Femur (tissue), 1 donor: Measurements from ENCODE around the gene ELMOD3.
"Not testable (repeated sequence)": the region's sequence is repeated elsewhere in the genome, so short reads cannot be mapped to it uniquely, and the experiment has no call there.

Source experiments
- DNase-seq: peaks from one replicate; pipeline ENCODE4 v3.0.0-alpha.2; 2017

The ELMOD3 gene

DNA sequence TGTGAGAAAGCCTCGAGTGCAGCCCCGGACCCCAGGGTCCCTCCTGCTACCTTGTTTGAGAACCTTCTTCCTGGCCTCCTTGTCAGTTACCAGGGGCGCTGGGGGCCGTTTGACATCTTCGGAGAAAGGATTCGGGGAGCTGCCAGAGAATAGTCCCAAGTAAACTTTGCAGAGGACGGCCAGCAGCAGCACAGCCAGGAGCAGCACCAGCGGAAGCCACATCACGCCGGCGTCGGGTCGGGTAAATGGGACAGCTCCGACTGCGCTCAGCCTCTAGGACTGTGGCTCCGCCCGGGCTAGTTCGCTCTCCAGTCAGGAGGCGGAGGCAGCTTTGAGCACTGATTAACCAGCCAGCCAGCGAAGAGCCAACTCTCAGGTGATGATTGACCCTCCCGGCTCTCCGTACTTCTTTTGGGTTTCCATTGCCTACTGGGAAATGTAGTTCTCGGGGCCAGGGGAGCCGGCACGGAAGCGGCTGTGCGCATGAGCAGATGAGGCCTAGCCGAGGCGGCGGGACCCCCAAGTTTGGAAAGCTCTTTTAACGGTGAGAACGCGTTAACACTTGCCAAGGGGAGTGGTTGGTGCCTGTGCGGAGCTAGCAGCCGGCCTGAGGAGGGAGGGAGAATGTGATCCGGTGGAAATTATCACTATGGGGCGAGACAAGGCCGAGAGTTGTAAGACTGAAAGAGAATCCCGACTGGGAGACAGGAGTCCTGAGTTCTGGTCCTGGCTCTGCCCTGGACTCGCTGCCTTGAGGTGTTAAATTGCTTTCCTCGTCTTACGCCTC is at the start of gene ELMOD3, which contains the start of gene RETSAT:
Gene ELMOD3, plus strand, starts transcription at position 484 of the 787 bp plus-strand sequence. CDS start 2,430 bp downstream, outside the sequence.
Gene RETSAT, minus strand, starts transcription at position 243 of the 787 bp plus-strand sequence. Its CDS starts 21 bp downstream, at position 222.
- peak; percentile 99 for DNase-seq

DNA sequence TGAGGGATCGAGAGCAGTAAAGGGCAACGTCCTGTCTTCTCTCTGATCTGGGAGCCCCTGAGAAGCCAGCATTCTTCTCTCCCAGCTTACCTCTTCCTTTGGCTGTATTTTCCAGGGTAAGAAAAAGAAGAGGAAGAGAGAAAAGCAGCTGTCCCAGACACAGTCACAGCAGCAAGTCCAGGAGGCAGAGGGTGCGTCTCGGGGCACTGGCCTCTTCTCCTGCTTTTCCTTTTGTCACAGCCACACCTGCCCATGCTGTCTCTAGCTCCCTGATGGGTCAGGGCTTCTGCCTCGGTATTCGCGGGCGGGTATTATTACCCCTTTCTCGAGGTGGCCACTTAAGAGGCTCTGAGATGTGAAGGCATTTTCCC is 47.1 kb upstream of the ELMOD3 start:
- DNase-seq = no peak

DNA sequence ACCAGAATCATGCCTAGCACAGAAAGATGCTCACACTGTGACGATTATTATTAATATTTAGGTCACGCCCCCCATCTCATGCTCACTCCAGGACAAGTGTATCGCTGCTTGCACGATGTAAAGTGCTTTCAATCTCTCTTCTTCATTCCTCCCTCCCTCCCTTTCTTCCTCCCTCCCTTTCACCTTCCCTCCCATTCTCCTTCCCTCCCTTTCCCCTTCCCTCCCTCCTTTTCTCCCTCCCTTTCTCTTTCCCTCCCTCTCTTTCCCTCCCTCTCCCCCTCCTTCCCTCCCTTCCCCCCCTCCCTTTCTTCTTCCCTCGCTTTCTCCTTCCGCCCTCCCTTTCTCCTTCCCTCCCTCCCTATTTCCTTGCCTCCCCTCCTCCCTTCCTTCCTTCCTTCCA is 46.4 kb upstream of the ELMOD3 start:
- no peak for DNase-seq

DNA sequence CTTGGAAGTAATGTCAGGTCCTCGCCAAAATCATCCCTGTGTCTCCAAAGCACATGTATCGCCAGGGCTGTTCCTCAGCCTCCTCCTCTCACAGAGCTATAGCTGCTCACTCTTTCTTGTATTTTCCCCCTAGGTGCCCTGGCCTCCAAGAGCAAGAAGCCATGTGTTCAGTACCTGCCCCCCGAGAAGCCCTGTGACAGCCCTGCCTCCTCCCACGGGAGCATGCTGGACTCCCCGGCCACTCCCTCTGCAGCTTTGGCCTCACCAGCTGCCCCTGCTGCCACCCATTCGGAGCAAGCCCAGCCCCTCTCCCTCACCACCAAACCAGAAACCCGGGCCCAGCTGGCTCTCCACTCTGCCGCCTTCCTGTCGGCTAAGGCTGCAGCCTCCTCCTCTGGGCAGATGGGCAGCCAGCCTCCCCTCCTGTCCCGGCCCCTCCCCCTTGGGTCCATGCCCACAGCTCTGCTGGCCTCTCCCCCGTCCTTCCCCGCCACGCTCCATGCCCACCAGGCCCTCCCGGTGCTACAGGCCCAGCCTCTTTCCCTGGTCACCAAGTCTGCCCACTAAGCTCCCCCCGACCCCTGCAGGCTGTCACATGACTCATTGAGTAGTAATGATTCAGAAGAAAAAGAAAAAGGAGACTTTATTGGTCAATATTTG is 45.5 kb upstream of the ELMOD3 start:
- DNase-seq = peak; percentile 82

DNA sequence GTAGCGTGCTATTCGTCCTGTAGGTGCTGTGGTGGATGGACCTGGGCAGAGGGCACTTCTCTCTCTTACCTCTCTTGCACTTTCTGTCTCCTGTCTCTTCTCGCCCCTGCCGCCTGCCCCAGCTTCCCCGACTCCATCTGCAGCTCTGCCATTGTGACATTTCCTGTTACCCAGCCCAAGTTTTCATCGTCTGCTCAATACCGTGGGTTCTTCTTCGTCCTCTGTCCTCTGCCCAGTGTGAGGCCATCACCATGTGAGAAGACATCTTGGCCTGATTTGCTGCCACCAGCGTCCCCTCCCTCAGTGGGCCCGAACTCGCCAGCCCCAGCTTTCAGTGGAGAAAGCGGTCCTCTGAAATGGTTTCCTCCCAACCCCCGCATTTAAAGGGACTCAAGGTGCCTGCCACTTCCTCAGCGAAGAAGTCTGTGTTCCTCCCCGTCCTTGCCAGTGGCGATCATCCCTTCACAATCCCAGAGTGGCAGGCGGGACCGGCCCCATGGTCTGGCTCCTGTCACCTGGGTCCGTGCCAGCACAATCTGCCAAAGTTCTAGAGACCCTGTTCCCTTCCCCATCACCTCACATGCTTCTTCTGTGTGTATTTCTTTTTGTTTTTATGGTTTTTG is 44.8 kb upstream of the ELMOD3 start:
- no peak for DNase-seq

DNA sequence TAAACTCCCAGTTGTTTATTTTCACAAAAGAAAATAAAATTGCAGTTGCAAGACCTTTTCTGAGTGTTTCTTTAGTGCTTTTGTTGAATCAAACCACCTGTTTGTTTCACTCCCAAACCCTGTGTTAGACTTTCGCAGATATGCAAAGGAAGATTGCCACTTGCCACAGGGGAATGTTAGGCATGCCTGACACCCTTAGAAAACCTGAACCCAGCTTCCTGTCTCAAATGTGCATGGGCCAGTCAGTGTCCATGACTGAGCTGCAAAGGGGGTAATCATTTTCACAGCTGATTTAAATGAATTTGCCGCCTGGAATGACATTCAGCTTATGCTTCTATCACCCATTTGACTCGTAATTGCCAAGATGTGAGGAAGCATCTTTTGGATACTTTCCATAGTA is 44.2 kb upstream of the ELMOD3 start:
- DNase-seq = no peak

DNA sequence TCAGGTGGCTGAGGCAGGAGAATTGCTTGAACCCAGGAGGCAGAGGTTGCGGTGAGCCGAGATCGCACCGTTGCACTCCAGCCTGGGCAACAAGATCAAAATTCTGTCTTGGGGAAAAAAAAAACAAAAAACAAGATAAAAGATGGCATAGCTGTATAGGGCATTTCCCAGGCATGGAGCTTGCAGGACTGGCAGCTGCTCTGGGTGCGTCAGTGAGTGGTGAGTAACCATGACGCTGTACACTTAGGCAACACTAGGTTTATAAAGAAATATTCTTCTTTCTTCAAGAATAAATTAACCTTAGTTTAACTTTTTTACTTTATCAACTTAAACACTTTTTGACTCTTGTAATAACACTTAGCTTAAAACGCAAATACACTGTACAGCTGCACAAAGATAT is 42.2 kb upstream of the ELMOD3 start:
- no peak for DNase-seq

DNA sequence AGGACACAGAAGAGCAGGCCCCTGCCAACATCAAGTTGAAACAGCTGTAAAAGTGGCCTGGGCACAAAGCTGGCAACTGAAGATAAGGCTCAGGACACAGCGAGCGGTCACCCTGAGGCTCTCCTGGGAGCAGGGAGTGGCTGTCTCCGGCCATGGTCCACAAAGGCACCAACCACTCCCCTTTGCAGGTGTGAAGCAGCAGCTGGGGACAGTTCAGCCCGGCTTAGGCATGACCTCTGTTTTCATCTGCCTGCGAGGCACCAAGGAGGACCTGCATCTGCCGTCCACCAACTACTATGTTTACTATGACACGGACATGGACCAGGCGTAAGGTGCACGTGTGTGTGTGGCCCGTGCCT is 39.7 kb upstream of the ELMOD3 start:
- DNase-seq = no peak

DNA sequence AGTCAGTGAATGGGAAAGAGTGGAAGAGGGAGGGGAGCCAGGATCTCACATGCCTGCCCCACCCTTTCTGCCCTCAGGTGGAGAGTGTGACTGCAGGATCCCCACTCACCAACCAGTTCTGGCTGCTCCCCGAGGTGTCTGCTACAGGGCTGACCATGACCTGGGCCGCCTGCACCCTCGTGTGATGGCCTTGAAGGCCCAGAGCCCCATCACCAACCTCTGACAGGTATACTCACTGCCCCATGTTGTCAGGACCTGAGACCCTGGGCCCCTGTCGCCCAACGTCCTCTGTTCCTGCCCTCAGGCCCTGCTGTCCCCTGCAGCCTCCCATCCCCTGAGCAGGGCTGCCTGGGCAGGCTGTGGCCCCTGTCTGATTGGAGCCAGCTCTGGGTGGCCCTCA is 38.6 kb upstream of the ELMOD3 start:
- not testable (repeated sequence) for DNase-seq

DNA sequence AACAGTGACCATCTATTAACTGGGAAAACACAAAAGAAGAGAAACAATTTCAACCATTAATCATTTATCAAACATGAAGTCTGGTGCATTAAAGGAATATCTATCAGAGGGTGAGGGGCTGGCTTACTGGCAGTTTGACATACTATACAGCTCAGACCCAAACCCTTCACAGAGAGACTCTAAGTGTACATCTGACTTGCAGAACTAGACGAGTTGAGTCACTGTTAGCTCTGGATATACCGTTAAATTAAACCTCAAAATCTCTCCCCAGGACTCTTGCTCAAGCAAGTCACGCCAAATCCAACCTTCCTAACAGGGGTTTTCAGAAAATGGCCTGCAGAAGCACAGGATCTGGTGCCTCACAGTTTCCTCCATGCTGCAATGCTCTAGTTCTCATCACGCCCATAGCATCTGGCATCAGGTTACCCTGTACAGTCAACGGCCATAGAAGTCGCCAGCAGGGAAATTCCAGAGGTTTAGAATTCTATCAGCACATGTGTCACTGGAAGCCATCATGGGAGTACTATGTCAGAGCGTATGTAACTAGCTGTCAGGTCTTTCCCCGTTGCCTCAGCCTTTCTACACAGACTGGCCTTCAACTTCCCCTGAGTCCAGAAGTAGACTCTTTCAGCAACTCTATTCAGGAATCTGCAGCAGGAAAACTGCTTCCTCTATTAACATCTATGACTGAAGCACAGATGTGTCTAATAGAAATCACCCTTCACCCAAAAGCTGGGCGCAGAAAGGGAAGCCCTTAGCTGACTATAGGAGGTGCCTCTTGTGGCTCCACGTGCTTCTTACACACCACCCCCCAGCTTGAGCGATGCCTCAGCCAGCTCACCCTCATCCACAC is 36.1 kb upstream of the ELMOD3 start:
- DNase-seq = peak; percentile 52

DNA sequence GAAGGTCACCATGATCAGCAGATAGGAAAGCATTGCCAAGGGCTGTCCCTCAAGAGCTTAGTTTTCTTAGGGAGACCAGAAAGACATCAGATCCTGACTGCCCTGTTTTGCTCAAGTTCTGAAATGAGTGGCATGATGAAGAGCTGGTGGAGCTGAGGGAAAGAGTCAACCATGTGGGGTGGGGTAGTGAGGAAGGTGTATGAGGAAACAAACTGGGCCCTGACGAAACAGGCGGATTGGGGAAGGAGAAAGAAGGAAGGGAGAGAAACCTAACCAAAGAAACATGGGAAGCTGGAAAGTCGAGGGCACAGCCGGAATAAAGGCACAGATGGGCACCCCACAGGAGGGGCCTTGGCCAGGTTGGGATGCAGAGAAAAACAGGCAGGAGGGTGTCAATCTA is 34.8 kb upstream of the ELMOD3 start:
- DNase-seq = no peak

DNA sequence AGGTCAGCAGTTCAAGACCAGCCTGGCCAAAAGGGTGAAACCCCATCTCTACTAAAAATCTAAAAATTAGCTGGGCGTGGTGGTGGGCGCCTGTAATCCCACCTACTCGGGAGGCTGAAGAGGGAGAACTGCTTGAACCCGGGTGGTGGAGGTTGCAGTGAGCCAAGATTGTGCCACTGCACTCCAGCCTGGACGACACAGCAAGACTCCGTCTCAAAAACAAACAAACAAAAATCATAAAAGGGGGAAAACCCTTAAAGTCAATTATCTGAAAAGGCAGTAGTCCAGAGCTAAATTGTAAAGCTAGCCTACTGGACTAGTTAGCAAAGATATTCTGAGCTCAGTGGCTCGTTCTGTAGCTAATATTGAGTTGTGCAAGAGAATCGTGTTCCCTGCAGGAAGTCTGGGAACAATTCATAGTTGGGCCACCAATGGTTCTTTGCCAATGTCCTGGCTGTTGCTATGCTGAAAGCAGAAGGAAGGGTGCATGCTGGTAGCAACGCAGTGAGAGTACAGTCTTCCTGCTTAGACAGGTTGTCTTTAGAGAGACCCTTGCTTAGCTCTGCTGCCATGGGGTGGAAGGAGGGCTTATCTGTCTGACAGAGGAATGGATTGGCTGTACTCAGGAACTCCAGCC is 31.1 kb upstream of the ELMOD3 start:
- DNase-seq = no peak

DNA sequence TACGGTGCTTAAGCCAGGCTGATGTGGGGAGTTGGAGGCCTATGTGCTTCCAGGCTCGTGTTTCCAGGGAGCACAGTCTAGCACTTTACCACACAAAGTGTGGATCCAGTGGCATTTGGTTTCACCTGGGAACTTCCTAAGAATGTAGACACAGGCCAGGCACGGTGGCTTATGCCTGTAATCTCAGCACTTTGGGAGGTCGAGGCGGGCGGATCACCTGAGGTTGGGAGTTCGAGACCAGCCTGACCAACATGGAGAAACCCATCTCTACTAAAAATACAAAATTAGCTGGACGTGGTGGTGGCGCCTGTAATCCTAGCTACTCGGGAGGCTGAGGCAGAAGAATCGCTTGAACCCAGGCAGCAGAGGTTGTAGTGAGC is 30.6 kb upstream of the ELMOD3 start:
- DNase-seq = not testable (repeated sequence)

DNA sequence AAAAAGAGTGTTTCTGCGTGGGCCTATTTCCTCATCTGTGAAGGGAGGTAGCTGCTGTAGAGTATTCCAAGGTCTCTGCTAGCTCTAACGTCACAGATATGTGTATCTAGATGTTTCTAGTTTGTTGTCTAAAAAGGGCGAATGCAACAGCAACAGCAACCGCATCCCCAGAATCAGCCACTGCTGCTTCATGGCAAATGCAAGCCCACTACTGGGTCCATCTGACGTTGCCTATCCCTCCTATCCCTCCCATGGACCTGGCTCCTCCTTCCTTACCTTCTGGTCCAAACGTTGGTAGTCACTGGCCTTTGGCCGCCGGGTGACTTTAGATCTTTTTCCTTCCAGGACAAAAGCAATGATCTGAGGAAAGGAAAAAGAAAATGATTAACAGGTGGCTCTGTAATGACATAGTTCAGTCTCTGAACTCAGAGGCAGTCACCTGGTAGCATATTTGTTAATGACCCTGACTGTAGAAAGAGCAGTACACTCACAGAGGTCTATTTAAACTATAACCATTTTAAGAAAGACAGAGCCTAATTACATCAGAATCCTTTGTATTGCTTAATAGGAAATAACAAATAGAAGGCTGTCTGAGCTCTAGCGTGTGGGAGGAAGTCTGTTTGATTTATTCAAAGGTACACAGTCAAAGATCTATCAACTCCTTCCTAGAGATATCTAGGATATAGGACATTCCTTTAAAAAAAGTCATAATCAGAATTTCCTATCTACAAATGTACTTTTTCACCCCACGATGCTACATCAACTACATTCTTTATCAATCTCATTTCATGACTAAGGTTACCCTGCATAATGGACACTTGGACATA is 29.7 kb upstream of the ELMOD3 start:
- DNase-seq = no peak

DNA sequence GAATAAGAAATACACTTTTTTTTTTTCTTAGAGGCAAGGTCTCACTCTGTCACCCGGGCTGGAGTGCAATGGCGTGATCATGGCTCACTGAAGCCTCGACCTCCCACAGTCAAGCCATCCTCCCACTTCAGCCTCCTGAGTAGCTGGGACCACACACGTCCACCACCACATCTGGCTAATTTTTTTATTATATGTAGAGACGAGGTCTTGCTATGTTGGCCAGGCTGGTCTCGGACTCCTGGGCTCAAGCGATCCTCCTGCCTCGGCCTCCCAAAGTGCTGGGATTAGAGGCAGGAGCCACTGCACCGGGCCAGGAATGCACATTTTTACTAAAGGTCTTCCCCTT is 29.1 kb upstream of the ELMOD3 start:
- no peak for DNase-seq

DNA sequence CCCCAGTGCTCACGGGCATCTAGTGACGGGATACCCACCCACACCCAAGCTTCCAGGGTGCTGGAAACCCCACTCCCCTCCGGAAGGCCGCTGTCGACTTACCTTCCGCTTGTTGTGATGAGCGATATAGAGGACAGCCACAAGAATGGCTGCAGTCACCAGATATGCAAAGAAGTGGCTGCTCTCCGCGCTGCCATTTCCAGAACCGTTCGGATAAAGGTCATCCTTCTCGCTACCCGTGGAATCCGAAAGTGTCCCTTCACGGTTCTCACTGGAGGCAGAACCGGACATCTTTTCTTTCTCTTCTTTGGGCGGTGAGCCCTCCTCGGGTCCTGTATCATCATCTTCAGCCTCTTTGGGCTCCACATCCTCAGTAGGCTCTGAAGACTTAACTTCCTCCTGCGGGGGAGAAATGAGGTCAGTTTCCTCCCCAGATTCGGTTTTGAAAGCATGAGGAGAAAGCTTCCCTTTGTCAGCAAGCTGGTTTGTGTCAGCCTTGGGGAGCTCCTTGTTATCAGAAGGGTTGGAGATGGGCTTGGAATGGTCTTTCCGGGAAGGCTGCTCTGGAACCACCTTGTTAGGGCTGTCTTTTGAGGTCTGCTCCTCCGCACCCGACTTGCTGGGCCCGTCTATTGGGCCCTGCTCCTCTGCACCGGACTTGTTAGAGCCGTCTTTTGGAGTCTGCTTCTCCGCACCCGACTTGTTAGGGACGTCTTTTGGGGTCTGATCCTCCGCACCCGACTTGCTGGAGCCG is 28.0 kb upstream of the ELMOD3 start:
- no peak for DNase-seq

DNA sequence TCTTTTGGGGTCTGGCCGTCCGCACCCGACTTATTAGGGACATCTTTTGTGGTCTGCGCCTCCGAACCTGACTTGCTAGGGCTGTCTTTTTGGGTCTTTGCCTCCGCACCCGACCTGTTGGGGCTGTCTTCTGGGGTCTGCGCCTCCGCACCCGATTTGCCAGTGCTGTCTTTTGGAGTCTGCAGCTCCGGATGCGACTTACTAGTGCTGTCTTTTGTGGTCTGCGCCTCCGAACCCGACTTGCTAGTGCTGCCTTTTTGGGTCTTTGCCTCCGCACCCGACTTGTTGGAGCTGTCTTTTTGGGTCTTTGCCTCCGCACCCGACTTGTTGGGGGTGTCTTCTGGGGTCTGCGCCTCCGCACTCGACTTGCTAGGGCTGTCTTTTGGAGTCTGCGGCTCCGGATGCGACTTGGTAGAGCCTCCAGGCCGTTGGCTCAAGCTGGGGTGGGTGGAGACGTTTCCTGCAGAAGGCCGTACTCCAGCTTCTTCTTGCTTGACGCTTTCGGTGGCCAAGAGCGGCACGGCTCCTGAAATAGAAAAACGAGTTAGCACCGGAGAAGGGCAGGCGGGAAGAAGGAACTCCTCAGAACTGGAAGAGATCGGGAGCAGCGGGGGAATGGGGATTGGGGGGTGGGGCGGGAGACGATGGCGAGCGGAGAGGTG is 27.3 kb upstream of the ELMOD3 start:
- peak; percentile 75 for DNase-seq

DNA sequence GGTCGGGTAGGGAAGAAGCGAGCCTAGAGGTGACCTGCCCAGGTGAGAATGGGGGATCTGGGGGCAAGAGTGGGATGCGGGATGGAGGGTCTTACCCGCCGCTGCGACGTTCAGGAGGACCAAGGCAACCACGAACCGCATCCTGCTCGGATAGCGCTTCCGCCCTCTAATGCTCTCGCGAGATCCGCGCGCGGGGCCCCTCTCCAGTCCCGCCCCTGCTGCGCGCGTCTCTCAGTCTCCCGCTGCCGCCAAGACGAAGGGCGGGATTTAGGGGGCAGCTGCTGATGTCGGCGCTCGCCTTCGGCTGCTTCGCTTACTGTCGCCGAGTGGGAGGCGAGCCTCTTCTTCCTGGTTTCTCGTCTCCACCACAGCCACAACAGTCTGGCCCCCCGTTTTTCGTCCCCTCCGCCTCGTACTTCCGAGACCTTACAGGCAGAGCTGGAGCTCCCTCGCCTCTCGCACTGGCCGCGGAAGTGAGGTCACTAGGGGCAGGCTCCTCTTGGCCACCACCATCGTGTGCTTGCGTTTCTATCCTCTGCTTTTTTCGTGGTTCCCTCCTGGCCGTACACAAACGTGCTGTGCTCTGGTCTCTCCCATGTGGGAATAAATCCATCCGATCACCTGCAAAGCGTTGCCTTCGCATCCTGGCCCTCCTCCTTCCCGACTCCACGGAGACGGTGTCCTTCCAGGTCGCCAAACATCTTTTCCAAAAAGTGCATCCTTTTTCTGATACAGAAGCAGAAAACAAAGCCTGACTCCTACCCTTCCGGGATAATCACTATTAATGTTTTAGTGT is 26.5 kb upstream of the ELMOD3 start, which contains the start of gene TGOLN2:
Gene TGOLN2, minus strand, starts transcription at position 168 of the 796 bp plus-strand sequence. Its CDS starts 27 bp downstream, at position 141.
- peak; percentile 96 for DNase-seq

DNA sequence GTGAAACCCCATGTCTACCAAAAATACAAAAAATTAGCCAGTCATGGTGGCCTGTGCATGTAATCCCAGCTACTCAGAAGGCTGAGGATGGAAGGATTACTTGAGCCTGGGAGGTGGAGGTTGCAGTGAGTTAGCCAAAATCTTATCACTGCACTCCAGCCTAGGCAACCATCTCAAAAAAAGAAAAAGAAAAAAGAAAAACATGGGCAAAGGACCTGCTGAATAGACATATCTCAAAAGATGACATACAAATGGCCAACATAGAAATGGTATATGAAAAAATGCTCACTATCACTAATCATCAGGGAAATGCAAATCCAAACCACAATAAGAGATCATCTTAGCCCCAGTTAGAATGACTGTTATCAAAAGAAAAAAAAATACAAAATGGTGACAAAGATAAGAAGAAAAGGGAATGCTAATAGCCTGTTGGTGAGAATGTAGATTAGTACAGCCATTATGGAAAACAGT is 25.4 kb upstream of the ELMOD3 start:
- DNase-seq = no peak
